Endodermal cell (in vitro differentiated cells): ENCODE measurements around the gene TYRO3. TPM values are rescaled to one million over a fixed set of nuclear protein-coding genes. Genes with fewer than 3 reads are reported as not detected.

Experiments
- DNase-seq: peaks from one replicate; pipeline ENCODE4 v3.0.0-alpha.2; 2017
- H3K27ac ChIP-seq: 2 replicates; pipeline ENCODE4 v1.5.1; 2013; ENCODE audit warnings: mild to moderate bottlenecking, low read depth, low read length, moderate library complexity
- H3K27me3 ChIP-seq: 2 replicates; pipeline ENCODE4 v1.6.1; 2013; ENCODE audit warnings: mild to moderate bottlenecking, low read length, moderate library complexity; ENCODE audit not compliant: insufficient read depth, control insufficient read depth, poor library complexity, severe bottlenecking
- H3K36me3 ChIP-seq: 2 replicates; pipeline ENCODE4 v1.7.0; 2013; ENCODE audit warnings: mild to moderate bottlenecking, low read length, moderate library complexity; ENCODE audit not compliant: control insufficient read depth, insufficient read depth
- H3K4me1 ChIP-seq: one replicate; pipeline ENCODE4 v1.7.0; 2013; ENCODE audit warnings: low read length; ENCODE audit not compliant: control insufficient read depth, insufficient read depth
- H3K4me3 ChIP-seq: 2 replicates; pipeline ENCODE4 v1.5.1; 2013; ENCODE audit warnings: mild to moderate bottlenecking, low read length, moderate library complexity
- H3K9ac ChIP-seq: 2 replicates; pipeline ENCODE4 v1.6.1; 2013; ENCODE audit warnings: mild to moderate bottlenecking, low read length, moderate library complexity; ENCODE audit not compliant: poor library complexity, severe bottlenecking; ENCODE audit errors: extremely low read depth
- H3K9me3 ChIP-seq: 2 replicates; pipeline ENCODE4 v1.6.1; 2013; ENCODE audit warnings: mild to moderate bottlenecking, low read length, moderate library complexity; ENCODE audit not compliant: control insufficient read depth
- H3K27ac Mint-ChIP-seq: 2 replicates; pipeline ENCODE4 v1.8.0; 2020; ENCODE audit warnings: mixed read lengths
- H3K27me3 Mint-ChIP-seq: 2 replicates; pipeline ENCODE4 v1.8.0; 2021; ENCODE audit warnings: mild to moderate bottlenecking, mixed read lengths; ENCODE audit not compliant: insufficient read depth
- H3K36me3 Mint-ChIP-seq: 2 replicates; pipeline ENCODE4 v1.8.0; 2020; ENCODE audit warnings: low read depth, mixed read lengths
- H3K4me1 Mint-ChIP-seq: 2 replicates; pipeline ENCODE4 v1.8.0; 2020; ENCODE audit warnings: mixed read lengths
- H3K4me3 Mint-ChIP-seq: 2 replicates; pipeline ENCODE4 v1.8.0; 2020; ENCODE audit warnings: mild to moderate bottlenecking, moderate library complexity, mixed read lengths
- H3K9me3 Mint-ChIP-seq: 2 replicates; pipeline ENCODE4 v1.8.0; 2020; ENCODE audit warnings: mild to moderate bottlenecking, mixed read lengths
- WGBS, 2 experiments: methylation state at CpG; one replicate each; pipeline versions ENCODE4 v1.1.5 to v1.1.7; 2013; ENCODE audit warnings: missing lambda C conversion rate in 2 of 2, mixed read lengths in 1 of 2; ENCODE audit not compliant: insufficient coverage in 1 of 2, insufficient read length in 1 of 2; 5-methylcytosine and 5-hydroxymethylcytosine counted together
- total RNA-seq, 2 donors: library from RNA; stranded (reverse); fragmentation: NEBNext Ultra II Directional in 1 of 2; extraction: Animal tissue kit (Norgen Biotek cat#: 25700) in 1 of 2; gene quantifications; 2 replicates in 1 of 2; 3 replicates in 1 of 2; pipeline ENCODE4 v1.2.1, GENCODE V29; 2021
- TF ChIP-seq, protein P1 (sequence below): fragments of 200-600 bp; sonication (generic); conservative IDR thresholded peaks from 2 replicates; pipeline ENCODE4 v1.5.0; 2021; ENCODE audit warnings: antibody characterized with exemption, mild to moderate bottlenecking

TYRO3 gene
- total RNA-seq, 2 donors from 2014 or later, result 293 to 311 TPM

DNA sequence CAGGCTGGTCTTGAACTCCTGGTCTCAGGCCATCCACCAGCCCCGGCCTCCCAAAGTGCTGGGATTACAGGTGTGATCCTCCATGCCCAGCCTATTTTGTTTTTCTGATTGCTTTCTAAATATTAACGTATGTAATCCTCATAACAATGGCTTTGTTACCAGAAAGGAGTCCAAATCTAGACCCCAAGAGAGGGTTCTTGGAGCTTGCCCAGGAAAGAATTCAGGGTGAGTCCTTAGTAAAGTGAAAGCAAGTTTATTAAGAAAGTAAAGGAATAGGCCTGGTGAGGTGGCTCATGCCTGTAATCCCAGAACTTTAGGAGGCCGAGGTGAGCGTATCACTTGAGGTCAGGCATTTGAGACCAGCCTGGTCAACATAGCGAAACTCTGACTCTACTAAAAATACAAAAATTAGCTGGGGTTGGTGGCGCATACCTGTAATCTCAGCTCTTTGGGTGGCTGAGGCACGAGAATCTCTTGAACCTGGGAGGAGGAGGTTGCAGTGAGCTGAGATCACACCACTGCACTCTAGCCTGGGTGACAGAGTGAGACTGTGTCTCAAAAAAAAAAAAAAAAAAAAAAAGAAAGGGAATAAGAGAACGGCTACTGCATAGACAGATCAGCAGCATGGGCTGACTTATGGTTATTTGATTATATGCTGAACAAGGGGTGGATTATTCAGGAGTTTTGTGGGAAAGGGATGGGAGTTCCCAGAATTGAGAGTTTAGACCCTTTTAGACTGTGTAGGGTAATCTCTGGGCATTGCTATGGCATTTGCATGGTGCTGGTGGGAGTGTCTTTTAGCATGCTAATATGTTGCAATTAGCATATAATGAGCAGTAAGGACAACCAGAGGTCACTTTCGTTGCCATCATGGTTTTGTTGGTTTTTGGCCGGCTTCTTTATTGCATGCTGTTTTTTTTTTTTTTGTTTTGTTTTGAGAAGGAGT lies 36.1 kb downstream of the TYRO3 start:
- Histone ChIP-seq H3K27me3 (no peaks in the 10 kb centered on the region), H3K27ac (no peak overlapping the region), H3K9ac (no peak overlapping the region), H3K36me3 (no peaks in the 10 kb centered on the region), H3K9me3 (no peaks in the 10 kb centered on the region), H3K4me1 (peaks cover 9% of the 10 kb centered on the region), H3K4me3 (no peak overlapping the region)
- DNase-seq, result no peak
- Mint-ChIP-seq H3K4me3 (no peak overlapping the region), H3K4me1 (peaks cover 39% of the 10 kb centered on the region), H3K9me3 (peaks cover 2% of the 10 kb centered on the region), H3K27ac (no peak overlapping the region), H3K36me3 (no peaks in the 10 kb centered on the region), H3K27me3 (peaks cover 9% of the 10 kb centered on the region)
- whole genome bisulfite sequencing, 2 experiments, result 89 to 92% methylated on average over 10 of the region's 10 CpGs
- TF ChIP-seq, protein P1, sequence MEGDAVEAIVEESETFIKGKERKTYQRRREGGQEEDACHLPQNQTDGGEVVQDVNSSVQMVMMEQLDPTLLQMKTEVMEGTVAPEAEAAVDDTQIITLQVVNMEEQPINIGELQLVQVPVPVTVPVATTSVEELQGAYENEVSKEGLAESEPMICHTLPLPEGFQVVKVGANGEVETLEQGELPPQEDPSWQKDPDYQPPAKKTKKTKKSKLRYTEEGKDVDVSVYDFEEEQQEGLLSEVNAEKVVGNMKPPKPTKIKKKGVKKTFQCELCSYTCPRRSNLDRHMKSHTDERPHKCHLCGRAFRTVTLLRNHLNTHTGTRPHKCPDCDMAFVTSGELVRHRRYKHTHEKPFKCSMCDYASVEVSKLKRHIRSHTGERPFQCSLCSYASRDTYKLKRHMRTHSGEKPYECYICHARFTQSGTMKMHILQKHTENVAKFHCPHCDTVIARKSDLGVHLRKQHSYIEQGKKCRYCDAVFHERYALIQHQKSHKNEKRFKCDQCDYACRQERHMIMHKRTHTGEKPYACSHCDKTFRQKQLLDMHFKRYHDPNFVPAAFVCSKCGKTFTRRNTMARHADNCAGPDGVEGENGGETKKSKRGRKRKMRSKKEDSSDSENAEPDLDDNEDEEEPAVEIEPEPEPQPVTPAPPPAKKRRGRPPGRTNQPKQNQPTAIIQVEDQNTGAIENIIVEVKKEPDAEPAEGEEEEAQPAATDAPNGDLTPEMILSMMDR, result no peak

DNA sequence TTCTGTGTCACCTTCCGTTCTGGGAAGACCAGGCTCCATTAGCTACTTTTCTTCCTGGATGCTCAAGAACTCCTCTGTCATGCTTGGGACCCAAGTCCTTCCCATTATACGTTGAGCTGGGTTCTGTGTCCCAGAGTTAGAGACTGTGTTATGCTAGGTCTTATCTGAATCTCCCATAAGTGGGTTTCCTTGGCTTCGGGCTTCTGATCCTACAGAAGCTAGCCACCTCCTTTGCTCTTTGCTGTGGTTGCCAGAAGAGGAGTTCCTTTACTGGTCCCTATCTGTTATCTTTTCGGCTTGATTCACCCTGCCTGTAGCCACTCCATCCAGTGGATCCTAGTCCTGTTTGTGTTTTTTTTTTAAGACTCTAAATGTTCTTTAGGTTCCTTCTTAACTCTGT lies 38.0 kb downstream of the TYRO3 start:
- Histone ChIP-seq H3K9me3 (peaks cover 13% of the 10 kb centered on the region), H3K27ac (no peak overlapping the region), H3K27me3 (no peaks in the 10 kb centered on the region), H3K4me3 (no peak overlapping the region), H3K9ac (no peak overlapping the region), H3K36me3 (no peaks in the 10 kb centered on the region), H3K4me1 (no peaks in the 10 kb centered on the region)
- DNase-seq, result no peak
- Mint-ChIP-seq H3K4me1 (peaks cover 20% of the 10 kb centered on the region), H3K27me3 (peaks cover 15% of the 10 kb centered on the region), H3K36me3 (peaks cover 3% of the 10 kb centered on the region), H3K27ac (no peak overlapping the region), H3K9me3 (peaks cover 10% of the 10 kb centered on the region), H3K4me3 (no peak overlapping the region)
- TF ChIP-seq, protein P1, result no peak
- WGBS, 2 experiments, result 94 to 95% methylated on average over 4 of the region's 4 CpGs

DNA sequence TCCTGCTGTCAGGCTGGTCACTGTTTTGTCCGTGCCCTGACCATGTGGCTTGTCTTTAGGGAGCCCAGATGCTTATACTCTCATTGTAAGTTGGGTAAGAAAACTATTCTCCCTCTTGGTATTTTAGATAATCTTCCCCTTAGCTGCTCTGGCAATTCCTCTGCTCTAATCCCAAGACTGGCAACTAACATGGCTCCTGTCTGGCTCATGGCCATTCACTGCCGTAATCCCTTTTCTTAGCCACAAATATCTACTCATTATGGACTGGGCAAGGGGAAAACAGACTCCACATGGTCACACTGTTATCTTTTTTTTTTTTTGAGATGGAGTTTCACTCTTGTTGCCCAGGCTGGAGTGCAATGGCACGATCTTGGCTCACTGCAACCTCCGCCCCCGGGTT lies 38.8 kb downstream of the TYRO3 start:
- TF ChIP-seq, protein P1, result no peak
- H3K4me1 Mint-ChIP-seq, result peaks cover 16% of the 10 kb centered on the region
- Histone ChIP-seq H3K4me3 (no peak overlapping the region), H3K27me3 (no peaks in the 10 kb centered on the region), H3K9ac (no peak overlapping the region), H3K36me3 (no peaks in the 10 kb centered on the region), H3K4me1 (no peaks in the 10 kb centered on the region), H3K27ac (no peak overlapping the region), H3K9me3 (peaks cover 13% of the 10 kb centered on the region)
- WGBS, 2 experiments, result 95 to 100% methylated on average over 2 to 5 of the region's 5 CpGs
- no peak for DNase-seq
- H3K36me3 Mint-ChIP-seq, result peaks cover 3% of the 10 kb centered on the region
- H3K4me3 Mint-ChIP-seq, result no peak overlapping the region
- H3K27me3 Mint-ChIP-seq, result peaks cover 18% of the 10 kb centered on the region
- H3K27ac Mint-ChIP-seq, result no peak overlapping the region
- peaks cover 10% of the 10 kb centered on the region for H3K9me3 Mint-ChIP-seq
